ENCODE measurements around the gene EID2B.

- TF ChIP-seq CTCF (IDR thresholded peaks at IDR 0.05; ENCODE audit: low read depth, low read length) (no peak), EZH2phosphoT487 (IDR thresholded peaks at IDR 0.05; ENCODE audit: low read depth) (no peak)
These were observed 819 bp downstream of the EID2B start for GRCh38 chr19:39531834-39532232.

Measured in OCI-LY3 (cell line).